ENCODE data around the gene SMIM3.

Gene SMIM3

DNA sequence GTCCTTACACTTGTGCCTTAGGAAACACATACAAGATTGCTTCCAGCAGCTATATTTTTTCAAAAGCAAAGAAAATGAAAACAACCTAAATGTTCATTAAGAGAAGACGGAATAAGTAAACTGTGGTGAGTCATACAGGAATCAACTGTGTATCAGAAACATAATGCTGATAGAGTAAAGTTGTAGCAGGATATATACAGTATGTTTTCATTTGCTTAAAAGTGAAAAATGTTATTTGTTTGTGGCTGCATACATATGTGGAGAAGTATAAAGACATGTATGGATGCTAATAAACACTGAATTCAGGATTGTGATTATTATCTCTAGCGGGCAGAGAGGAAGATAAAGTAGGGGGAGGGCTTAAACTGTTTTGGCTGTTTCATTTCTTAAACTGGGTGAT is 28.1 kb upstream of the SMIM3 start:
- DNase-seq (ENCODE audit: low spot score), result no peak
- in situ Hi-C loops (cut with MboI; ENCODE audit: low pct_unique_long_range_greater_than_20kb, low sequenced_read_pairs, unreplicated experiment), result no loop called here
- TF ChIP-seq, protein P1, sequence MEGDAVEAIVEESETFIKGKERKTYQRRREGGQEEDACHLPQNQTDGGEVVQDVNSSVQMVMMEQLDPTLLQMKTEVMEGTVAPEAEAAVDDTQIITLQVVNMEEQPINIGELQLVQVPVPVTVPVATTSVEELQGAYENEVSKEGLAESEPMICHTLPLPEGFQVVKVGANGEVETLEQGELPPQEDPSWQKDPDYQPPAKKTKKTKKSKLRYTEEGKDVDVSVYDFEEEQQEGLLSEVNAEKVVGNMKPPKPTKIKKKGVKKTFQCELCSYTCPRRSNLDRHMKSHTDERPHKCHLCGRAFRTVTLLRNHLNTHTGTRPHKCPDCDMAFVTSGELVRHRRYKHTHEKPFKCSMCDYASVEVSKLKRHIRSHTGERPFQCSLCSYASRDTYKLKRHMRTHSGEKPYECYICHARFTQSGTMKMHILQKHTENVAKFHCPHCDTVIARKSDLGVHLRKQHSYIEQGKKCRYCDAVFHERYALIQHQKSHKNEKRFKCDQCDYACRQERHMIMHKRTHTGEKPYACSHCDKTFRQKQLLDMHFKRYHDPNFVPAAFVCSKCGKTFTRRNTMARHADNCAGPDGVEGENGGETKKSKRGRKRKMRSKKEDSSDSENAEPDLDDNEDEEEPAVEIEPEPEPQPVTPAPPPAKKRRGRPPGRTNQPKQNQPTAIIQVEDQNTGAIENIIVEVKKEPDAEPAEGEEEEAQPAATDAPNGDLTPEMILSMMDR (IDR thresholded peaks at IDR 0.05; ENCODE audit: extremely low read depth, insufficient read depth, missing control alignments), result no peak

DNA sequence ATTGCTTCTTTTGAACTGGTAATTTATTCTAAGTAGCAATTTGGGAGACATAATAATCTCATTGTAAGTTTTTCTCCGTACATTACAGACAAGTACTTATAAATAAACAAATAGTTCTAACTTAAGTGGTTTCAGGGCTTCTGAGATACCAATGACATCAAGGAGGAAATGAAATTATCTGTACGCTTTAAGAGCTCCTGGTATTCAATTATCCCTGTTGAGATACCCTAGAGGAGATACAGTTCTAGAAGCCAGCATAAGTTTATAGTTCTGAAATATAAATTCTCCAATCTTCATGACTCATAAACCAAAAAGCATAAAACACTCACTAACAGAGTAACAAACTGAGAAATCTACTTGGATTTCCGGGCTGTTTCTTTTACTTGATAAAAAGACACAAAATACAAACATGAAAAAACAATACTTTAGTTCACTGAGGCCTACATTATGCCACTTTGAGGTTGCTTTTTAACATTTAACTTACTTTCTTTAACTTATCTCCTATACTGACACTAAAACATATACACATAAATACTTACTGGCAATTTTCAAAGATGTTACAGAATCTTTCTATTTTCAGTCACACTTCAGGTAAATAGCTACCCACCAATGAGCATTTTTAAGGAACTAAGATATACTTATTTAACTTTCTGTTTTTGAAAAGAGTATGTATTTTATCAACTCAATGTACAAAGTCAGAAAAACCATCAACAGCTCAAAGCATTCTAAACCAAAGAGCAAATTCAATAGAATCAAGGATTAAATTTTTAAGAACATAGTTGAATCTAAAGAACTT is 27.3 kb upstream of the SMIM3 start:
- TF ChIP-seq, protein P1 (IDR thresholded peaks at IDR 0.05; ENCODE audit: extremely low read depth, insufficient read depth, missing control alignments), result no peak
- in situ Hi-C loops (cut with MboI; ENCODE audit: low pct_unique_long_range_greater_than_20kb, low sequenced_read_pairs, unreplicated experiment), result no loop called here
- no peak for DNase-seq (ENCODE audit: low spot score)

DNA sequence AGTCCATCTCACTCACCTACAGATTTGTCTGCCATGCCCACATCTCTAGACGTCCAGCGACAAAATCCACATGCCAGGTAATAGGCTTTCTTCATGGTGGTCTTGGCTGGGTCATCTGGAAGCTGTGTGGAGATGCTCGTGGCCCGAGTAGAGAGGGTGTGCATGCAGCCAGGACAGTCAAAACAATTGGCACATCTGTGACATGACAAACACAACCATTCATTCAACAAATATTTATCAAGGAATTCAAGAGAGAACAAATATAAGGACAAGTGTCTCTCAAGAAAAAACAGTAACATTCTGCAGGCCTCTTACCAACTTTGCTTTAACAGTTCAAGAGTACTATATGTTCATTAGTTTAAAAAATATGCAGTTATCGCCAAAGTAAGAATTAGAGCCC is 25.1 kb upstream of the SMIM3 start:
- in situ Hi-C loops (cut with MboI; ENCODE audit: low pct_unique_long_range_greater_than_20kb, low sequenced_read_pairs, unreplicated experiment), result no loop called here
- no peak for DNase-seq (ENCODE audit: low spot score)
- TF ChIP-seq, protein P1 (IDR thresholded peaks at IDR 0.05; ENCODE audit: extremely low read depth, insufficient read depth, missing control alignments), result no peak

DNA sequence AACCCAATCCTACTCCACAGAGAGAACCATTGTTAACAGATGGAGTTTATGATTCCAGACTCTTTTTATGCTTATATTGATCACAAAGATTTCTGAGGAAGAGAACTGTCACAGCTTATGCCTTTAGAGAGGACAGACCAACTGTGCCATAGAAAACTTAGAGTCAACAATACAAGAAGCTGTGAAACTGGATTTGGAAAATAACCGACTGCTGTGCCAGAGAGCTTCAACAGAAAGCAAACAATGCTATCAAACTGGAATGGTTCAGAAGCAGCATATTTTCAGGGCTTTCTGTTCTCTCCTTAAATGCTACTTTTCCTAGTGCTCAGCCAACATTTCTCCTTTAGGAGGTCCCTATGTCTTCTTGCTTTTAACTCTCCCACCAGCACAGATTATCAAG is 24.7 kb upstream of the SMIM3 start:
- in situ Hi-C loops (cut with MboI; ENCODE audit: low pct_unique_long_range_greater_than_20kb, low sequenced_read_pairs, unreplicated experiment), result no loop called here
- no peak for DNase-seq (ENCODE audit: low spot score)
- TF ChIP-seq, protein P1 (IDR thresholded peaks at IDR 0.05; ENCODE audit: extremely low read depth, insufficient read depth, missing control alignments), result no peak

DNA sequence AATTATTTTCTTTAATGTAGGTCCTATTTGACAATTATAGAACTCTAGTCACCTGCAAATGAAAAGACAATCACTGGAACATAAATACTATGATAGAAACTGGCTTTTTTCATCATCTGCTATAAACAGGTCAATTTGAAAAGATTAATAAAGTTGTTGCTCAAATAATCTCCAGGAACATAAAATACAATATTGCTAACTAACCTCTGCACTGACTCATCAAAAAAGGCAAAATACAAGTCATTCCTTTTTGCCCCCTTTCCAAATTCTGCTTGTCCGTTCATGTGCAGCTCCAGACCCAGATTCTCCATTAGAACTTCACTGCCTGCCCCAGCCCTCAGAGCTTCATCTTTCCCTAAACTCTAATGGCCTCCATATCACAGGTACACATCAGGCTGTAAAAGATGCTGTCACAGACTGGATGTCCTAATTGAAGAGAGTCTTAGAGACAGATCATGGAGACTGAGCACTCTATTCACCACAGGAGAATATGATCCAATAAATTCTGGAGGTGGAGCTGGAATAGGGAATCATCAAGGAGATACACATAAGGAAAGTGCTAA is 21.4 kb upstream of the SMIM3 start:
- TF ChIP-seq, protein P1 (IDR thresholded peaks at IDR 0.05; ENCODE audit: extremely low read depth, insufficient read depth, missing control alignments), result no peak
- DNase-seq (ENCODE audit: low spot score), result no peak
- in situ Hi-C loops (cut with MboI; ENCODE audit: low pct_unique_long_range_greater_than_20kb, low sequenced_read_pairs, unreplicated experiment), result no loop called here

DNA sequence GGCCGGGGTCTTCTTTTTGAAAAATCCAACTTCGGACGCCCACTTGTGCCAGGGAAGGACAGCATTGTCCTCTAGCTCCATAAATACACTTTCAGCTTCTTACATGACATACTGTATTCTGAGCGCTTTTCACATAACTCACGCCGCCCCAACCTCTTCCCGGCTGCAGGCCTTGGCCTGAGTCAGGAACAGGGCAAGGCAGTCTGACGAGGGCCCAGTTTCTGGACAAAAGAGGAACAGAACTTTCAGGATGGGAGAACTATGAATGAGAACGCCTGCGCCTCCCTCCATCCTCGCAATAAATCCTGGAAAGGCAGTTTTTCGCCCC is 20.4 kb upstream of the SMIM3 start:
- DNase-seq (ENCODE audit: low spot score), result no peak
- in situ Hi-C loops (cut with MboI; ENCODE audit: low pct_unique_long_range_greater_than_20kb, low sequenced_read_pairs, unreplicated experiment), result no loop called here
- TF ChIP-seq, protein P1 (IDR thresholded peaks at IDR 0.05; ENCODE audit: extremely low read depth, insufficient read depth, missing control alignments), result no peak
